Fibroblast of peridontal ligament (primary cell): ENCODE data around the gene TM9SF1.

Experiments used
- DNase-seq: peaks from one replicate; pipeline ENCODE4 v3.0.0-alpha.2; 2010; ENCODE audit errors: extremely low read depth

TM9SF1 gene

GRCh38 chr14:24178399-24179178 is 16.7 kb downstream of the TM9SF1 start:
- no peak for DNase-seq

- no peak for DNase-seq
Measured at GRCh38 chr14:24177891-24178290, 17.4 kb downstream of the TM9SF1 start.

- DNase-seq, result no peak
Measured at GRCh38 chr14:24177041-24177825, 18.0 kb downstream of the TM9SF1 start.

GRCh38 chr14:24176599-24176998 is 18.6 kb downstream of the TM9SF1 start:
- DNase-seq, result no peak

GRCh38 chr14:24172871-24173281 is 22.4 kb downstream of the TM9SF1 start:
- no peak for DNase-seq

- no peak for DNase-seq
Measured at GRCh38 chr14:24172261-24172860, 22.9 kb downstream of the TM9SF1 start.

- DNase-seq, result no peak
Measured at GRCh38 chr14:24171422-24172260, 23.6 kb downstream of the TM9SF1 start, which contains the start of gene REC8. TSS of gene REC8 (plus strand) at chr14:24172080. CDS start at chr14:24172553, 473 bp downstream.

GRCh38 chr14:24167469-24168114 is 27.6 kb downstream of the TM9SF1 start:
- no peak for DNase-seq

- DNase-seq, result no peak
Measured at GRCh38 chr14:24165785-24166184, 29.5 kb downstream of the TM9SF1 start.

GRCh38 chr14:24164518-24164991 is 30.7 kb downstream of the TM9SF1 start:
- no peak for DNase-seq

GRCh38 chr14:24162093-24162492 is 33.1 kb downstream of the TM9SF1 start:
- peak; percentile 16 for DNase-seq

GRCh38 chr14:24160850-24161804 is 34.1 kb downstream of the TM9SF1 start, which contains the start of gene IRF9:
TSS of gene IRF9 (plus strand) at chr14:24161265. CDS start at chr14:24162145, 880 bp downstream.
- DNase-seq, result peak; percentile 97

GRCh38 chr14:24160499-24160849 is 34.8 kb downstream of the TM9SF1 start:
- DNase-seq, result no peak

- DNase-seq, result no peak
Measured at GRCh38 chr14:24159777-24160498, 35.3 kb downstream of the TM9SF1 start.

- DNase-seq, result no peak
Measured at GRCh38 chr14:24157331-24157730, 37.9 kb downstream of the TM9SF1 start.

- DNase-seq, result no peak
Measured at GRCh38 chr14:24156840-24157239, 38.4 kb downstream of the TM9SF1 start.

- no peak for DNase-seq
Measured at GRCh38 chr14:24155100-24155499, 40.1 kb downstream of the TM9SF1 start.

- no peak for DNase-seq
Measured at GRCh38 chr14:24151404-24152080, 43.7 kb downstream of the TM9SF1 start.
